GM19035 (cell line): ENCODE measurements around the gene TRAF3.

ENCODE experiments used
- ATAC-seq: cut with Tn5 transposase; IDR thresholded peaks from one replicate; pipeline ENCODE4 v1.9.1; 2021; ENCODE audit not compliant: unreplicated experiment

TRAF3 gene

DNA sequence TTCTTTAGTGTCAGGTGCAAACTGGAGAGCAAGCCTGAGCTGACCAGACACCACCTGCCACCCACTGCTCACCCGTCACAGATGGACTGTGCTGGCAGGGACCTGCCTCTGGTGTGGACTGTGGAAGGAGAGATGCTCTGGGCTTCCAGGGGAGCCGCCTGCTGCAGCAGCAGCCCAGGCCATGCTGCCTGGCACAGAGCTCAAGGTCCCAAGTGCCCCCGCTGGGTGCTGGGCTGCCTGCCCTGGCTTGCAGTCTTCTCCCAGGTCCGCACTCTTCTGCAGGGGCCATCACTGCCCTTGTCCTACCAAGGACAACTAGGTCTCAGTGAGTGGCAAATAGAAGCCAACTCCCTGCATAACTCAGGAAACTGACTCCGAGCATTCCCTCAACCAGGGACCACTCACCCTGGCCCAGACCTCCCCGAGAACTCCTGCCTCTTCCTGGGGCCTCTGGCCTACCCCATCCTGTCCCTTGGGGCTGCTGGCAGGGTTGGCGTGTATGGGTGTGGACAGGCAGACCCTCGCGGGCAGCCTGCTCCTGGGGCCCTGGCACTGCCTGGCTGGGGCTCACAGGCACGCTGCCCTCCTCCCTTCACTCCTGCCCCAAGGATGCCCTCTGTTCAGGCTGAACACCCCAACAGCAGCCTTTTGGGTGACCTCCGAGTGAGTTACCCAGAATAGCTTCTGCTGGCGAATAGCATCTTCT is 154.5 kb downstream of the TRAF3 start:
- no peak for ATAC-seq

DNA sequence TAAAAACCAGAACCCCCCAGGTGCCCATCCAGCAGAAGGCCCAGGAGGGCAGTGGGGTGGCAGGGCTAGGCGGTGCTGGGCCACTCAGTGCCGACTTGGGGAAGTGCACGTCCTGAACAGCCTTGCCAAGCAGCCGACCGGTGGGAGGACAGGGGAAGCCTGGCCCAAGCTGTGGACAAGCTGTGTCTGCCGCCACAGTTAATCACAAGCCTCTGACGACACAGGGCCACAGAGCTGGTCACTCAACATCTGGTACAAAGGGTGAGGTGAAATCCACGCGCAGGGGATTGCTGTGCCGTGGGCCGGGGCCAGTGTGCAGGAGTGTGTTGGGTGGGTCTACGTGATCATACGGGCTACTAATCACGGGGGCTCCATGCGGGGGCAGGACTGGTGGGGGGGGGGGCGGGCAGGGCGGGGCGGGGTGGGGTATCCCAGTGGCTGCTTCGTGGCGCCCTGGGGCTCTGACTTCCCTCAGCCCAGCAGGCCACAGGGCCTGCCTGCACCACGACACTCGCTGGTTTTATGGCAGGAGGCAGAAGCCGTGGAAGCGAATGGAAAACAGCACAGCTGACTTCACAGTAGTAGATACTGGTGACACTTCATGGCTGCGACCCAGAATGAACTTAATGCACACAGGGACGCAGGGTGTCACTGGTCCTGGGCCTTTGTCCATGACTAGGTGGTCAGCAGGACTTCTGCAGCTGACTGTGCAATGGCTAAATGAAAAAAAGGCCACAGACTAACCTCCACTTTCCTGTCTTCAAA is 155.4 kb downstream of the TRAF3 start:
- no peak for ATAC-seq

DNA sequence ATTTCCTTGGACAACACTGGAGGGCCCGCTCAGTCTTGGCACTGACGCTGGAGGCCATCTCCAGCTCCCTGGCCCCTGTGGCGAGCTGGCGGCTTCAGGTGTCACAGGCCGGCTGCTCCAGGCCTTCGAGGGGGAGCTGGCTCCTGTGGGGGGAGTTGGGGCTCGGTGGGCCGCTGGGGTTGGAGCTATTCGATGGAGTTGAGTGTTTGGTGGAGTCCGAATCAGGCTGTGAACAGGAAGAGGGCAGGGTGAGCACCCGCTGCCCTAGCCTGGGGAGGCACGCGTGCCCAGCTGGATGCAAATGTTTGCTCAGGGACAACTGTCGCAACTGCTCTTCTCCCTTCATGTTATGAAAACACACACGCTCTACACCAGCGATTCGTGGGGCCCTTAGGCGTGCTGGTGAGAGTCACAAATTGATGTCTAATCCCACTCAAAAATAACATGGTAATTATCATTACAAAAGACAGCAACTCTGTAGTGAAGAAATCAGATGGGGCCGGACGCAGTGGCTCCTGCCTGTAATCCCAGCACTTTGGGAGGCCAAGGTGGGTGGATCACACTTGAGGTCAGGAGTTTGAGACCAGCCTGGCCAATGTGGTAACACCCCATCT is 156.5 kb downstream of the TRAF3 start:
- ATAC-seq = no peak

DNA sequence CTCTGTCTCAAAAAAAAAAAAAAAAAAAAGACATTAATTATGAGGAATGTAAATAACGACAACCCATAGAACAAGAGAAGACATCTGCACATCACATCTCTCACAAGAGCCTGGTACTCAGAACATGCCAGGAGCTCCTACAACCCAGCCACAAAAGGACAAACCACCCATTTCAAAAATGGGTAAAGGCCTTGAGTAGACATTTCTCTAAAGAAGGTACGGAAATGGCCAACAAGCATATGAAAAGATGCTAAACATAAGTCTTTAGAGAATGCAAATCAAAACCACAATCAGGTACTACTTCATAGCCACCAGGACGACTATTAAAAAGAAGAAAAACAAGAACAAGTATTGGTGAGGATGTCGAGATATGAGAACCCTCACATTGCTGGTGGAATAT is 158.5 kb downstream of the TRAF3 start:
- no peak for ATAC-seq

DNA sequence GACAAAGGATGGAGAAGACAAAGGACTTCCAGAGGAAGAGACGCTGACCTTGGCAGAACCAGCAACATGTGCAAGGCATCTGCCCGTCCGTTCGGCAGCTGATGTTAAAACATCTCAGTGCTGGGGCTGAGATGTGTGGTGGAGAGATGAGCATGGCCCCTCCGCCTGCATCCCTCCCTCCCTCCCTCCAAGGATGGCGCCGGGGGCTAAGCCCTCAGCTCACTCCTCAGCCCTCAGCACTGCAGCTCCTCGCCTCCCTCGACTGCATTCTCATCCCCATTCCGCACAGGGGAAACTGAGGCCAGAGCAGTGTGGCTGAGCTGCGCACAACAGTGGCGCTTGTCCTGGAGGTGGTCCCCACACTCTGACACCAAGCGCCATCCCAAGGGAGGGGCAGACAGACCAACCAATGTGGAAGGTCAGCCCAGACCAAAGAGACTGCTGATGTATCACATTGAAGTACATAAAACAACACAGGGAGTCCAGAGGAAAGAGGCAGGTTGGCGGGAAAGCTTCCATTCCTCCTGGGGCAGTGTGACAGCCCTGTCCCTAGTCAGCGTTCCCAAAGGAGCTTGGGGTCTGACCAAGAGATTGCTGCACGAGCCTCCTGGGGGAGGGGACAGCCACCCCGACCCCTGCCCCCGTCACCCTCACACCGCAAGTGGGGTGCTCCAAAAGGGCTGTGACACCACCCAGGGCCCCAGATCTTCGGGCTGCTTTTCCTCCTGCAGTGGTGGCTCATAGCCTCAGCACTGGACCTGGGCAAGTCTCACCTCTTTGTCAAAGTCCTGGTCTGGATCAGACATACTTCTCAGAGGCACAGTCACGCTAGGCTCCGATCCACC is 160.3 kb downstream of the TRAF3 start:
- no peak for ATAC-seq

DNA sequence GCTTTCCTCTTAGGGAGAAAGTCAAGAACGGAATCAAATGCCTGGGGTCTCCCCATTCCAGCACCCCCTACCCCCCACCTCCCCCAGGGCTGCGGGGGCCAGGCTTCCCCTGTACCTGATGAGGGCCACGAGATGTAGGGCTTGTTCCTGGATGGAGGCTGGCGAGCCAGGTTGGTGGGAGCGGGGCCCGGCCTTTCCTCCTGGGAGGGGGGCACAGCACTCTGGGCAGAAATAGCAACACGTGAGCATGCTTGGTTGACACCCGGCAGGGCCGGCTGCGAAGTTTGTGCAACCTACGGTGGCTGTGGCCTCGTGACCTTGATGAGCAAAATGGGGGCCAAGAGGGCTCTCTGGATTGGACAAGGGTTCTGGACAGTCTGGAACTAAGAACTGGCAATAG is 160.9 kb downstream of the TRAF3 start:
- no peak for ATAC-seq

DNA sequence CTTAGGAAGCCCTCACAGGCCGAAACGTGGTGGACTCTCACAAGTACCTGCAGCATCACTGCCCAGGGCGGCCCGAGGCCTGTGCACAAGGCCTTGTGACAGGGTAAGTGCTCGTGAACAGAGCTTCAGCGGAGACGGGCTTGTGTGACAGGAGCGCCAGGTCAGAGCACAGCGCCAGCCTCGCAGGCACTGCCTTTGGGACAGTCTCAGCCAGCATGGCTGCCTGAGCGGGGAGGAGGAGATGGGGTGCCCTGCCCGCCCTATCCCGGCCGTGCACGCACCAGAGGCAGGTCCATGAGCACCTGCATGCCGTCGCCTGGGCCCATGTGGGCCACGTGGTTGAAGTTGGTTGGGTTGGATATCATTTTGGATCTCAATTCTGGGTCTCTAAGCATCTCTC is 162.1 kb downstream of the TRAF3 start:
- ATAC-seq = no peak

DNA sequence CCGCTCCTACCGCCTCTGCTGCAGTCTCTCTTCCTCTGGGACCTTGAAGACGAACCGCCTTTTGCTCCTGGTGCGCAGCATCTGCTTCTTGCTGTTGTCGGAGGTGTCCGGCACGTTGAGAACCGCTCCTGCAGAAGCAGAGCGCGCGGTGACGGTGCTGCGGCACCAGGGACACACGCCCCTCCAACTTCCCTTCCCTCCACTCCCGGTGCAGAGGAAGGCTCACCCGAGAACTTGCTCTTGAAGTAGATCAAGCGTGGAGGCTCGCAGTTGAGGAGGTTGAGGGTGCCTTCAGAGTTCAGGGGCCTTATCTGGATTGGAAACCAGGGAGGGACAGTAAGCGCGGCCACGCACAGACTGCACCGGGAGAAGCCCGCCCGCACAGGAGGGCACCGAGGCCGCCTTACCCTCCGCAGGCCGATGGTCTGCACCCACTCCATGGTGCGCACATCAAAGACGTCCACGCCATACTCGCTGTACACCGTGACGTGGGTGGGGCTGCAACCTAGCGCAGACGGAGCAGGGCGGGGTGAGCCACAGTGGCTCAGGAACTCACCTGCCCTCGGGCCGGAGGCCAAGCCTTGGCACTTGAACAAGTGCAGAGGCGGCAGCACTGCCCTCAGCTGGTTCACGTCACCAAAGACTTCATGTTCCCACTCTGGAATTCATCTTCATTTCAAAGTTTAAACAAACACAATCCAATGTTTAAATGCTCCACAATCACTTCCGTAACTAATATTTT is 162.7 kb downstream of the TRAF3 start:
- ATAC-seq = no peak

DNA sequence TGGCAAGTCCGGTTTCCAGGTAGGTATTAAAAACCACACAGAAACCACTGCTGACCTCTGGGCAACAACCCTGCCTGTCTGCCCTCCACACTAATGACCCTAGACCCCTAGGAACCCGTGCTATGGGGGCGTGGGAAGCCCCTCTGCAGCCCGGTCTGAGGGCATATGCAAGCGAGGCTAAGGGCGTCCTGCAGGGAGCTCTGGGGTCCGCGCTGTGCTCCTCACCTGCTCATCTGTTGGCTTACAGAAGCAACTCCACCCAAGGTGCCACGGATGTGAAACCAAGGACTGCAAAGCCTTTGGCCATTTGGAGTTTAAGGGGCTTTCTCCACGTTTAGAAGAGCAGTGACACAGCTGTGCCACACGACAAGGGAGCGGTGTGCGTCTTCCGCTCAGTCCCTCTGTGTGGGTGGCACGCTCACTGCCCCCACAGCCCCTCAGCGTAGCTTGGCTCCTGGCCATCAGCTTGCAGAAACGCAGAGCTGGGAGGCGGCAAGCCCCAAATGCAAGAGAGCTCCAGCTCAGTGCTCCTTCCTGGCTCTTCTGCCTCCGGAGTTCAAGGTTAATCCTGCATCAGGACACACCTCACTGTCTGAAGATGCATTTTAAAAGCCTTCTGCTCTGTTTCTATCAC is 163.6 kb downstream of the TRAF3 start:
- ATAC-seq = no peak

DNA sequence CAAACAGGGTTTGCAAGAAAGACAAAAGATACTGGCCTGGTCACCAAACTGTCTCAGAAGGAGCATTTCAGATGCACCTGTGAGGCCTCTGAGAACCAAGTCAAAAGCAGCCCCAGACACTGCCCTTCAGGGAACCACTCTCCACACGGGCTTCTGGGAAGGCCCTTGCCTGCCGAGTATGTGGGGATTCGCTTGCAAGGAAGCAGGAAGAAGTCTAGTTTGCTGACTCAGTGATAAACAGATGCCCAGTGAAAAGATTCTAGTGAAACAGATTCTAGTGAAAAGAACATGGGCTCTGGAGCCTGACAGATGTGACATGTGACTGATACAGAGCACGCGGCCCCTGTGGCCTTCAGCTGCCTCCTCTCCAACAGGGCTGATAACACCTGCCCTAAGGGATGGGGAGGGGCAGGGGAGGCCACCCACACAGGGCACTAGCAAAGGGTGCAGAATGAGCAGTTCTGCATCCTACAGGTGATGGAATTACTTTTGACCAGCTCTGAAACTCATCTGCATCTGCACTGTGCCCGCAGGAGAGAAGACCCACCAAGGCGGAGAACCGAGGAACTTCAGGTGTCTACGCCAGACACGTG is 164.3 kb downstream of the TRAF3 start:
- no peak for ATAC-seq

DNA sequence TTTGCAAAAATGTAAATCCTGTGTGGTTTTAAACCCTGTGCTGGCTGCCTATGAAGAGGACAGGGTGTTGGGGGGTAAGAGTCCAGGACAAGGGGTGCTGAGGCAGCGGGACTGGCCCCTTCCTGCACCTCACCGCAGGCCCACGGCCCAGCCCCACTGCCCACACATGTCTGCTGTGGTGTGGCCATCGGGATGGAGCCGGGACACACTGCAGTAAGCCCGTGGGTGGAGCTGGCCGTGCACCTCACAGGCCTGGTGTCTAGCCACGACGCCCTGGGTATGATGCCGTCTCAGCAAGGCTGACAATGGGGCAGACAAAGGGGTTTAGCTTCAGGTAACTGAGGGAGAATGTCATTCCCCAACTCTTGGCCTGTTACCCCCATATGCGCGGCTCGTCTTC is 164.8 kb downstream of the TRAF3 start:
- ATAC-seq = no peak

DNA sequence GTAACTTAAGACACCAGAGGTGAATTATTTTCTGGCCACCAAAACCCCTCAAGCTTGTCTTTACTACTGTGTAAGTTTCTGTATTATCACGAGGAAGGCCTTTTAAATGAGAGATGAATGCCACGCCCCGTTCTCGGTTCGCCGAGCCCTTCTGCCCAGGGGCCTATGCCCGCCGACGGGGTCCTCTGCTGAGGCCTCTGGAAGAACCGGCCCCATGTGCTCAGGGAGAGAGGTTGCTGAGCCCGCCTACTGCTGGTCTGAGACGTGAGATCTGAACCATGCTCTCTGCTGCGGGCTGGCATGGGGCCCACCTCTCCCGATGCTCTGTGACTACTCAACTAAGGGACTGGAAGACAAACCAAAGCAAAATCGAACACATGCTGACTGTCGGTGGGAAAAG is 166.2 kb downstream of the TRAF3 start:
- no peak for ATAC-seq

DNA sequence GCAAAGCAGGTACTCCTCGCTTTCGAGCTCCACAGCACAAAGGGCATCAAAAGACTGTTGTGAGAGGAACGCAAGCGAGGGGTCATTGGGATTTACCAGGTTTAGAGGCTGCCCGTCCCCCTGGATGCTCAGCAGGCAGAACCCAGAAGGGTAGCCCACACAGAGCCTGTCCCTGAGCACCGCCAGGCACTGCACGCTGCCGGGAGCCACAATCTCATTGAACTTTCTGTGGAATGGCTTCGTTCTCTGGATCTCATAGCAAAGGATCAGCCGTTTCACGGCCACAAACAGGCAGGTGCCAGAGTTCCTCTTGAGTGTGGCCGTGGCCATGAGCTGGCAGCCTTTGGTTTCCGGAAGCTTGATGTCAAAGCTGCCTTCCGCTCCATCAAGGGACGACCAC is 166.7 kb downstream of the TRAF3 start:
- no peak for ATAC-seq

DNA sequence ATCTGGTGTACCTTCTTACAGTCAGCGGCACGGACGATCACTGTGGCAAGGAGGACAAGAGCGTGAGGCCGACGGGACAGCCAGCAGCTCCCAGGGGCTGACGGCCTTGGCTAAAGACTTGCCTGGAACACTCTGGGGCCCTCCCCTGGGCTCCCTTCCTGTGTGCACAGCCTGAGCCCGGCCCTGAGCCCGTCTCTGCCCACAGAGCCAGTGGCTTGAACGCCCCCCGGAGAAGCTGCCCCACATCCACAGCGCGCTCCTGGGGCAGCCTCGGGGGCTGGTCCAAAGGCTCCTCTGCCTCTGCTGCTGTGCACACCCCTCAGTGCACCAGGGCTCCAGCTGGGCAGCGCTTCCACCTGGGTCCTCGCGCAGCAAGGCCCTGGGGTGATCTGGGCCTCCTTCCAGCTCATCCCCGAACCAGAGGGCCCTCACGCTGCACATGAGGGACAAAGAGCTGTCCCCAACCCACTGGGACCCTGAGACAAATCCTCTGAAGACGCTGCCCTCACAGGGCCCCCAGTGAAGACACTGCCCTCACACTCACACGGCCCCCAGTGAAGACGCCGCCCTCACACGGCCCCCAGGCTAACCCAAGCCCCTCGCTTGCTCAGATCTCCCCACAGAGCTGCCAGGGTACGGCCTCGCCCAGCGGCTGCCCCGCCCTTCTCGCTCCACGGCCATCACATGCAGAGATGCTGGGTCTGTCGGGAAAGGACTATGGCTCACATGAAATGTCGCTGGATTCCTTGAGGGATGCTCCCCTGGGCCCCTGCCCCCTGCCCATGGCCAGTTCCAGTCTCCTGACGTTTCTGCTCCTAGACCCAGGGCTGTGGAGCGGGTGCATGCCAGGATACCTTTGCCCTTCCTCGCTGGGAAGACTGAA is 167.4 kb downstream of the TRAF3 start:
- no peak for ATAC-seq

DNA sequence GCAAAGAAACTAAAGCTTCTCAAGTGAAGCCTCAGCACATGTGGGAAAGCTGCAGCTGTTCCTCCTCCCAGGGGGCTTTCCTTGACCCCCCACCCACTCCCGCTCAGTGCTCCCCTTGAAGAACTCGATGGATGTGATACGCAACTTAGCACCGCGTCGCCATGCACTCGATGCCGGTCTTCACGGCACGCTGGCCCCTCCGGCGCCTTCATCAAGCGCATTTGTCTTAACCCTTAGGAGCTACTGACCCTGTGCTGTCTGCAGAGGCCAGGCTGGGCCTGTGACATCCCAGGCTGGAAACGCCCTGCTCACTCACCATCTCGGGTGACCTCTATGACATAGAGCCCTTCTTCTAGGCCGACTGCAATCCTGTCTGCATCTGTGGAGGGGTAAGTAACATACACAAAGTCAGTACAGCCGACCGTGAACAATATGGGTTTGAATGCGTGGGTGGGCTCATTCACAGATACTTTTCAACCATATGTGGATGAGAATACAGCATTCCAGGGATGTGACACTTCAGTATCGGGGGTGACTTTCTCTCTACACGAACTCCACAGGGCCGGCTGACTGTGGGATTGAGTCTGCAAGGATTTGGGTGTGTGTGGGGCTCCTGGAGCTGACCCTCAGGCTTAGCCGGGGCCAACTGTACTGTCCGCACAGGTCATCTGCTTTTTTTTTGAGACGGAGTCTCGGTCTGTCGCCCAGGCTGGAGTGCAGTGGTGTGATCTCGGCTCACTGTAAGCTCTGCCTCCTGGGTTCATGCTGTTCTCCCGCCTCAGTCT is 168.3 kb downstream of the TRAF3 start:
- no peak for ATAC-seq

DNA sequence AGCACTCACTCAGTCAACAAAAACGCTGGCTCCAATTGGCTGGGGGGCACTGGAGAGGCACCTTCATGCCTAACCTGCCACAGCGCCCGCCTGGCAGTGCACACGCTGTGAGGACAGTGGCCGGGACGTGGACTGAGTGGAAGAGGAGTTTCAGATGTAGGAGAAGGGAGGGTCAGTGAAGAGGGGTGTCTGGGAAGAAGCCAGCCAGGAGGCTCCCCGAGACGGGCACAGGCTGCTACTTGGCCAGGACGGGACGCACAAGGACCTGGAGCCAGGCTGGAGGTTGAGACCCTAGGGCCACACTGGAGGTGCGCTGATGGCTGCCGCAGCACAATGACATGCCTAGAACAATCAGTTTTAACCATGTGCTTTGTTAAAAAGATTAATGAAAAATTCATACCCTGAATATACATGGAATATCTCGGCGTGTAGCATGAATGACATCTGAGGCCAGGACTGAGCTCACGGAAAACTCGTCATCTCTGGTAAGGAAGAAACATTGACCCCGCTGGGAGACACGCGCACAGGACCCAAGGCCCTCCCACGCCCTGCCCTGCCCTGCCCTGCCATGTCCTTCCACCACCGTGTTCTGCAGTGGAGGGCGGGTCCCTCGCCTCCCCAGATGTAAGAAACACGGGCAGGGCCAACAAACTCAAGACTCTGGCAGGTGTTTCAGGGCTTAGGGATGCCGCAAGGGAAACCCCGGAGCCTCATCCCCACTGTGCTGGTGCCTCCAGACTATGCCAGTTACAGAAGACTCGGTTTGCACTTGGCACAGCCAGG is 170.3 kb downstream of the TRAF3 start:
- ATAC-seq = no peak

DNA sequence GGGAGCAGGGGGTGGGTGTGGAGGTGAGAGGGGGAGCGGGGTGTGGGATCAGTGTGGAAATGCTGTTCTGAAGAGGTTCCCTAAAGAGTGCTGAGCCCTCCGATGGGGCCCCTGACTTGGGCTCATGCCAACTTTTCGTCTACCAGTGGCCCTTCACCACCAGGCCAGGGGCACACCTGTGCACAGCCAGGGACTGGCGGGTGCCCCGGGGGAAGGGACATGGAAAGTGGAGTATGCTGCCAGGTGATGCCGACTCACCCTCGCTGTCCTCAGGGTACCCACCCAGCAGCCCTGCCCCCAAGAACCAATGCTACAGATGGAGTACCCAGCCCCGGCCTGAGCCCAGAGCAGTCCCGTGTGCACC is 171.4 kb downstream of the TRAF3 start:
- no peak for ATAC-seq
